ENCODE results near the gene PLPP3.

PLPP3 gene

GRCh38 chr1:56574794-56575193 lies 4.6 kb downstream of the PLPP3 start:
- H3K4me3 ChIP-seq (replicated peaks in 1 of 2; ENCODE audit: low read depth in 2 of 2, low read length in 2 of 2): no peak overlapping the region
- no peak for TF ChIP-seq CTCF (IDR thresholded peaks at IDR 0.05; ENCODE audit: low read depth, low read length)
- no peak for DNase-seq (ENCODE audit: low read depth in 2 of 2)

- no peak overlapping the region for H3K4me3 ChIP-seq (replicated peaks in 1 of 2; ENCODE audit: low read depth in 2 of 2, low read length in 2 of 2)
Measured at GRCh38 chr1:56573311-56573710, 6.1 kb downstream of the PLPP3 start.

GRCh38 chr1:56572334-56573050 lies 6.9 kb downstream of the PLPP3 start:
- H3K4me3 ChIP-seq (replicated peaks in 1 of 2; ENCODE audit: low read depth in 2 of 2, low read length in 2 of 2): no peak overlapping the region
- no peak for DNase-seq (ENCODE audit: low read depth in 2 of 2)
- no peak for TF ChIP-seq CTCF (IDR thresholded peaks at IDR 0.05; ENCODE audit: low read depth, low read length)

More at GRCh38 chr1:56573311-56573710, 6.1 kb downstream of the PLPP3 start:
- no peak for TF ChIP-seq CTCF (IDR thresholded peaks at IDR 0.05; ENCODE audit: low read depth, low read length)
- DNase-seq (ENCODE audit: low read depth in 2 of 2): no peak

- no peak overlapping the region for H3K4me3 ChIP-seq (replicated peaks in 1 of 2; ENCODE audit: low read depth in 2 of 2, low read length in 2 of 2)
- TF ChIP-seq CTCF (IDR thresholded peaks at IDR 0.05; ENCODE audit: low read depth, low read length): no peak
- DNase-seq (ENCODE audit: low read depth in 2 of 2): no peak
Measured at GRCh38 chr1:56571448-56571847, 7.9 kb downstream of the PLPP3 start.

GRCh38 chr1:56570924-56571372 lies 8.4 kb downstream of the PLPP3 start:
- TF ChIP-seq CTCF (IDR thresholded peaks at IDR 0.05; ENCODE audit: low read depth, low read length): no peak
- no peak overlapping the region for H3K4me3 ChIP-seq (replicated peaks in 1 of 2; ENCODE audit: low read depth in 2 of 2, low read length in 2 of 2)

GRCh38 chr1:56569661-56570060 lies 9.7 kb downstream of the PLPP3 start:
- TF ChIP-seq CTCF (IDR thresholded peaks at IDR 0.05; ENCODE audit: low read depth, low read length): no peak
- H3K4me3 ChIP-seq (replicated peaks in 1 of 2; ENCODE audit: low read depth in 2 of 2, low read length in 2 of 2): no peak overlapping the region
- no peak for DNase-seq (ENCODE audit: low read depth in 2 of 2)

More at GRCh38 chr1:56570924-56571372, 8.4 kb downstream of the PLPP3 start:
- no peak for DNase-seq (ENCODE audit: low read depth in 2 of 2)

GRCh38 chr1:56566994-56567393 lies 12.4 kb downstream of the PLPP3 start:
- no peak for DNase-seq (ENCODE audit: low read depth in 2 of 2)
- TF ChIP-seq CTCF (IDR thresholded peaks at IDR 0.05; ENCODE audit: low read depth, low read length): no peak

More at GRCh38 chr1:56566994-56567393, 12.4 kb downstream of the PLPP3 start:
- no peak overlapping the region for H3K4me3 ChIP-seq (replicated peaks in 1 of 2; ENCODE audit: low read depth in 2 of 2, low read length in 2 of 2)
